Endodermal cell (in vitro differentiated cells): Measurements from ENCODE around the gene SEPTIN2. TPM values are rescaled to one million over a fixed set of nuclear protein-coding genes. Genes with fewer than 3 reads are reported as not detected.
A peak's percentile ranks its signal among the peaks of the same experiment; 100 is the strongest.

Experiments used
- DNase-seq: peaks from one replicate; pipeline ENCODE4 v3.0.0-alpha.2; 2017
- H3K27ac ChIP-seq: 2 replicates; pipeline ENCODE4 v1.5.1; 2013; ENCODE audit warnings: mild to moderate bottlenecking, low read depth, low read length, moderate library complexity
- H3K27me3 ChIP-seq: 2 replicates; pipeline ENCODE4 v1.6.1; 2013; ENCODE audit warnings: mild to moderate bottlenecking, low read length, moderate library complexity; ENCODE audit not compliant: insufficient read depth, control insufficient read depth, poor library complexity, severe bottlenecking
- H3K36me3 ChIP-seq: 2 replicates; pipeline ENCODE4 v1.7.0; 2013; ENCODE audit warnings: mild to moderate bottlenecking, low read length, moderate library complexity; ENCODE audit not compliant: control insufficient read depth, insufficient read depth
- H3K4me1 ChIP-seq: one replicate; pipeline ENCODE4 v1.7.0; 2013; ENCODE audit warnings: low read length; ENCODE audit not compliant: control insufficient read depth, insufficient read depth
- H3K4me3 ChIP-seq: 2 replicates; pipeline ENCODE4 v1.5.1; 2013; ENCODE audit warnings: mild to moderate bottlenecking, low read length, moderate library complexity
- H3K9ac ChIP-seq: 2 replicates; pipeline ENCODE4 v1.6.1; 2013; ENCODE audit warnings: mild to moderate bottlenecking, low read length, moderate library complexity; ENCODE audit not compliant: poor library complexity, severe bottlenecking; ENCODE audit errors: extremely low read depth
- H3K9me3 ChIP-seq: 2 replicates; pipeline ENCODE4 v1.6.1; 2013; ENCODE audit warnings: mild to moderate bottlenecking, low read length, moderate library complexity; ENCODE audit not compliant: control insufficient read depth
- H3K27ac Mint-ChIP-seq: 2 replicates; pipeline ENCODE4 v1.8.0; 2020; ENCODE audit warnings: mixed read lengths
- H3K27me3 Mint-ChIP-seq: 2 replicates; pipeline ENCODE4 v1.8.0; 2021; ENCODE audit warnings: mild to moderate bottlenecking, mixed read lengths; ENCODE audit not compliant: insufficient read depth
- H3K36me3 Mint-ChIP-seq: 2 replicates; pipeline ENCODE4 v1.8.0; 2020; ENCODE audit warnings: low read depth, mixed read lengths
- H3K4me1 Mint-ChIP-seq: 2 replicates; pipeline ENCODE4 v1.8.0; 2020; ENCODE audit warnings: mixed read lengths
- H3K4me3 Mint-ChIP-seq: 2 replicates; pipeline ENCODE4 v1.8.0; 2020; ENCODE audit warnings: mild to moderate bottlenecking, moderate library complexity, mixed read lengths
- H3K9me3 Mint-ChIP-seq: 2 replicates; pipeline ENCODE4 v1.8.0; 2020; ENCODE audit warnings: mild to moderate bottlenecking, mixed read lengths
- CTCF ChIP-seq: fragments of 200-600 bp; sonication (generic); conservative IDR thresholded peaks from 2 replicates; pipeline ENCODE4 v1.5.0; 2021; ENCODE audit warnings: antibody characterized with exemption, mild to moderate bottlenecking
- WGBS, 2 experiments: methylation state at CpG; one replicate each; pipeline versions ENCODE4 v1.1.5 to v1.1.7; 2013; ENCODE audit warnings: missing lambda C conversion rate in 2 of 2, mixed read lengths in 1 of 2; ENCODE audit not compliant: insufficient coverage in 1 of 2, insufficient read length in 1 of 2; 5-methylcytosine and 5-hydroxymethylcytosine counted together
- total RNA-seq, 2 donors: library from RNA; stranded (reverse); fragmentation: NEBNext Ultra II Directional in 1 of 2; extraction: Animal tissue kit (Norgen Biotek cat#: 25700) in 1 of 2; gene quantifications; 2 replicates in 1 of 2; 3 replicates in 1 of 2; pipeline ENCODE4 v1.2.1, GENCODE V29; 2021

SEPTIN2 gene
- total RNA-seq, 2 donors from 2014 or later = 365 to 380 TPM

DNA sequence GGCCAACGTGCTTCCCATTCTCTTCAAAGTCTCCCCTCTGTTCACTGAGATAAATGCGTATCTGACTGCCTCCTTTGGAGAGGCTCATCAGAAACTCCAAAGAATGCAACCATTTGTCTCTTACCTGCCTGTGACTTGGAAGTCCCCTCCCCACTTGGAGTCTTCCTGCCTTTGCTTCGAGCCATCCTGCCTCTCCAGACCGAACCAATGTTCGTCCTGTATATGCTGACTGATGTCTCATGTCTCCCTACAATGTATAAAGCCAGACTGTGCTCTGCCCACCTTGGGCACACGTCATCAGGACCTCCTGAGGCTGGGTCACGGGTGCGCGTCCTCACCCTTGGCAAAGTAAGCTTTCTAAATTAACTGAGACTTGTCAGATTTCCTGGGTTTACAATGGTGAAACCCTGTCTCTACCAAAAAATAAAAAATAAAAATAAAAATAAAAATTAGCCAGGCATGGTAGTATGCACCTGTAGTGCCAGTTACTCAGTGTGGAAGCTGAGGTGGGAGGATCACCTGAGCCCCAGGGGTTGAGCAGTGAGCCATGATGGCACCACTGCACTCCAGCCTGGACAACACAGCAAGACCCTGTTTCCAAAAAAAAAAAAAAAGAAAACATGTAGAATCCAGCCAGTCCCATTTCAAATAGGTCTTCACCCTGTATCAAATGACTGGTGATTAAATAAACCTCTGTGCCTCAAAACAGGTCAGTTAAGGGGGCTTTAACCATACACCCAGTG is 29.2 kb upstream of the SEPTIN2 start:
- 79 to 90% methylated on average over 8 to 9 of the region's 9 CpGs for WGBS, 2 experiments
- no peaks in the 10 kb centered on the region for H3K9me3 Mint-ChIP-seq
- H3K36me3 Mint-ChIP-seq = peaks cover 19% of the 10 kb centered on the region
- Histone ChIP-seq H3K36me3 (peaks cover 7% of the 10 kb centered on the region), H3K27me3 (no peaks in the 10 kb centered on the region), H3K4me1 (no peaks in the 10 kb centered on the region), H3K9ac (no peak overlapping the region), H3K4me3 (no peak overlapping the region), H3K27ac (no peak overlapping the region), H3K9me3 (no peaks in the 10 kb centered on the region)
- H3K4me3 Mint-ChIP-seq = no peak overlapping the region
- H3K4me1 Mint-ChIP-seq = no peaks in the 10 kb centered on the region
- TF ChIP-seq CTCF = no peak
- no peak for DNase-seq
- H3K27ac Mint-ChIP-seq = no peak overlapping the region
- H3K27me3 Mint-ChIP-seq = no peaks in the 10 kb centered on the region

- H3K9ac ChIP-seq = no peak overlapping the region
- H3K4me3 ChIP-seq = no peak overlapping the region
- 90 to 96% methylated on average over 1 to 3 of the region's 3 CpGs for WGBS, 2 experiments
- no peaks in the 10 kb centered on the region for H3K27me3 ChIP-seq
- DNase-seq = no peak
- no peaks in the 10 kb centered on the region for H3K9me3 ChIP-seq
- peak overlapping the region; percentile 35 for H3K27ac Mint-ChIP-seq
- no peak overlapping the region for H3K27ac ChIP-seq
- H3K27me3 Mint-ChIP-seq = no peaks in the 10 kb centered on the region
- H3K4me3 Mint-ChIP-seq = no peak overlapping the region
- H3K4me1 Mint-ChIP-seq = peaks cover 3% of the 10 kb centered on the region
- H3K36me3 Mint-ChIP-seq = peaks cover 19% of the 10 kb centered on the region
- H3K9me3 Mint-ChIP-seq = no peaks in the 10 kb centered on the region
- H3K4me1 ChIP-seq = no peaks in the 10 kb centered on the region
- peaks cover 7% of the 10 kb centered on the region for H3K36me3 ChIP-seq
- no peak for TF ChIP-seq CTCF
Observed at GRCh38 chr2:241288324-241288888, 27.3 kb upstream of the SEPTIN2 start.

GRCh38 chr2:241289053-241289452 is 26.7 kb upstream of the SEPTIN2 start:
- H3K27ac Mint-ChIP-seq = no peak overlapping the region
- Histone ChIP-seq H3K27ac (no peak overlapping the region), H3K4me3 (no peak overlapping the region), H3K9ac (no peak overlapping the region), H3K36me3 (peaks cover 7% of the 10 kb centered on the region), H3K27me3 (no peaks in the 10 kb centered on the region), H3K4me1 (no peaks in the 10 kb centered on the region), H3K9me3 (no peaks in the 10 kb centered on the region)
- no peak for DNase-seq
- H3K9me3 Mint-ChIP-seq = no peaks in the 10 kb centered on the region
- 97 to 100% methylated on average over 2 to 4 of the region's 4 CpGs for whole genome bisulfite sequencing, 2 experiments
- no peak for TF ChIP-seq CTCF
- no peaks in the 10 kb centered on the region for H3K27me3 Mint-ChIP-seq
- H3K36me3 Mint-ChIP-seq = peaks cover 17% of the 10 kb centered on the region
- H3K4me3 Mint-ChIP-seq = no peak overlapping the region
- peaks cover 3% of the 10 kb centered on the region for H3K4me1 Mint-ChIP-seq
